Vagina (tissue), 2 donors: ENCODE results near the gene PARVA.

Source experiments
- POLR2A ChIP-seq, 2 donors: fragments of 450-650 bp; IDR thresholded peaks; one replicate each; pipeline ENCODE4 v1.6.1; 2017; ENCODE audit warnings: antibody characterized with exemption in 2 of 2, mild to moderate bottlenecking in 2 of 2, moderate library complexity in 2 of 2
- POLR2AphosphoS5 ChIP-seq, 2 donors: sonication (generic); formaldehyde crosslinking; IDR thresholded peaks; one replicate each; pipeline ENCODE4 v1.9.0; 2017; ENCODE audit warnings: antibody characterized with exemption in 2 of 2, mild to moderate bottlenecking in 2 of 2, low read depth in 1 of 2; ENCODE audit not compliant: insufficient read depth in 1 of 2
- TF ChIP-seq, protein P1 (sequence below), 3 experiments: fragments of 450-650 bp in 2 of 3; fragments of 200-600 bp in 1 of 3; sonication (generic) in 1 of 3; IDR thresholded peaks; one replicate each; pipeline ENCODE4 v1.5.1; 2017 to 2019; ENCODE audit warnings: antibody characterized with exemption in 3 of 3, mild to moderate bottlenecking in 2 of 3, moderate library complexity in 2 of 3

DNA sequence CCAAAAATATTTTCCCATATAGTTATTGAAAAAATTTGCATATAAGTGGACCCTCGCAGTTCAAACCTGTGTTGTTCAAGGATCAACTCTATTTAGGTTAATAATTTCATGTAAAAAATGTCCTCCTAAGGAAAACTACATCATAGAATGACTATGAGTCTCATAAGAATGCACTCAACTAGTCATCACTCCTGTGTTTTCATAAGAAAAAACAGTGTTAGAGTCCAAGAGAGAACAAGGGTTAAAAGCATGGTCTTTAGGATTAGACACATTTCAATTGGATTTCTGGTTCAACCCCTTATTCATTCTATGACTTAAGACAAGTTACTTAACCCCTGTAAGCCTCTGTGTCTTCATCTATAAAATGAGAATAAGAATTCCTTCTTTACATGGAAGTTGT, 5.1 kb downstream of the PARVA start:
- TF ChIP-seq, protein P1, sequence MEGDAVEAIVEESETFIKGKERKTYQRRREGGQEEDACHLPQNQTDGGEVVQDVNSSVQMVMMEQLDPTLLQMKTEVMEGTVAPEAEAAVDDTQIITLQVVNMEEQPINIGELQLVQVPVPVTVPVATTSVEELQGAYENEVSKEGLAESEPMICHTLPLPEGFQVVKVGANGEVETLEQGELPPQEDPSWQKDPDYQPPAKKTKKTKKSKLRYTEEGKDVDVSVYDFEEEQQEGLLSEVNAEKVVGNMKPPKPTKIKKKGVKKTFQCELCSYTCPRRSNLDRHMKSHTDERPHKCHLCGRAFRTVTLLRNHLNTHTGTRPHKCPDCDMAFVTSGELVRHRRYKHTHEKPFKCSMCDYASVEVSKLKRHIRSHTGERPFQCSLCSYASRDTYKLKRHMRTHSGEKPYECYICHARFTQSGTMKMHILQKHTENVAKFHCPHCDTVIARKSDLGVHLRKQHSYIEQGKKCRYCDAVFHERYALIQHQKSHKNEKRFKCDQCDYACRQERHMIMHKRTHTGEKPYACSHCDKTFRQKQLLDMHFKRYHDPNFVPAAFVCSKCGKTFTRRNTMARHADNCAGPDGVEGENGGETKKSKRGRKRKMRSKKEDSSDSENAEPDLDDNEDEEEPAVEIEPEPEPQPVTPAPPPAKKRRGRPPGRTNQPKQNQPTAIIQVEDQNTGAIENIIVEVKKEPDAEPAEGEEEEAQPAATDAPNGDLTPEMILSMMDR (IDR thresholded peaks at IDR 0.05): no peak
- TF ChIP-seq POLR2AphosphoS5 (IDR thresholded peaks at IDR 0.05; ENCODE audit: insufficient read depth in 1 of 2, low read depth in 1 of 2) (no peak), POLR2A (IDR thresholded peaks at IDR 0.05) (no peak)
